Measurements from ENCODE around the gene HNRNPR. TPM values are rescaled to one million over a fixed set of nuclear protein-coding genes. Genes with fewer than 3 reads are reported as not detected.
"Not testable (repeated sequence)": the region's sequence is repeated elsewhere in the genome, so short reads cannot be mapped to it uniquely, and the experiment has no call there.

HNRNPR gene
- total RNA-seq, 2 donors from 2014 or later = 40.5 to 51.6 TPM

DNA sequence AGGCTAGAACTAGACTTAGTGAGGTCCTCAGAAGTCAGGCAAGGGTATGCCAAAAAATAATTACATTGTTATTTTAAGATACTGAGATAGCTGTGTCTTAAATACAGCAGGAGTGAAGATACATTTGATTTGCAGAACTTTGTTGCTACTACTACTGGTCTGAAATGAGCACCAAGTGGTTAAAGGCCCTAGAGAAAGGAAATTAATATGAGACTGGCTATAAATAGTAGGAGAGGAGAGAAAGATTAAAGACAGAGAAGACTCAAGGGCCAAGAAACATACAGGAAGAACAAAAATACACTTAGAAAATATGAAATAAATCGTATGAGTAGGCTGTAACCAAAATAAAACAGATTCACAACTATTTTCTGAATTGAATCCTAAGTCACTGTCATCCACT lies 21.3 kb downstream of the HNRNPR start:
- no peak for DNase-seq (ENCODE audit: low spot score)
- no peak overlapping the region for H3K27ac ChIP-seq
- H3K9me3 ChIP-seq = no peaks in the 10 kb centered on the region
- peaks cover 63% of the 10 kb centered on the region for H3K36me3 ChIP-seq
- TF ChIP-seq, protein P1, sequence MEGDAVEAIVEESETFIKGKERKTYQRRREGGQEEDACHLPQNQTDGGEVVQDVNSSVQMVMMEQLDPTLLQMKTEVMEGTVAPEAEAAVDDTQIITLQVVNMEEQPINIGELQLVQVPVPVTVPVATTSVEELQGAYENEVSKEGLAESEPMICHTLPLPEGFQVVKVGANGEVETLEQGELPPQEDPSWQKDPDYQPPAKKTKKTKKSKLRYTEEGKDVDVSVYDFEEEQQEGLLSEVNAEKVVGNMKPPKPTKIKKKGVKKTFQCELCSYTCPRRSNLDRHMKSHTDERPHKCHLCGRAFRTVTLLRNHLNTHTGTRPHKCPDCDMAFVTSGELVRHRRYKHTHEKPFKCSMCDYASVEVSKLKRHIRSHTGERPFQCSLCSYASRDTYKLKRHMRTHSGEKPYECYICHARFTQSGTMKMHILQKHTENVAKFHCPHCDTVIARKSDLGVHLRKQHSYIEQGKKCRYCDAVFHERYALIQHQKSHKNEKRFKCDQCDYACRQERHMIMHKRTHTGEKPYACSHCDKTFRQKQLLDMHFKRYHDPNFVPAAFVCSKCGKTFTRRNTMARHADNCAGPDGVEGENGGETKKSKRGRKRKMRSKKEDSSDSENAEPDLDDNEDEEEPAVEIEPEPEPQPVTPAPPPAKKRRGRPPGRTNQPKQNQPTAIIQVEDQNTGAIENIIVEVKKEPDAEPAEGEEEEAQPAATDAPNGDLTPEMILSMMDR (IDR thresholded peaks at IDR 0.05) = no peak
- H3K4me3 ChIP-seq = no peak overlapping the region
- no peaks in the 10 kb centered on the region for H3K4me1 ChIP-seq
- no peaks in the 10 kb centered on the region for H3K27me3 ChIP-seq

DNA sequence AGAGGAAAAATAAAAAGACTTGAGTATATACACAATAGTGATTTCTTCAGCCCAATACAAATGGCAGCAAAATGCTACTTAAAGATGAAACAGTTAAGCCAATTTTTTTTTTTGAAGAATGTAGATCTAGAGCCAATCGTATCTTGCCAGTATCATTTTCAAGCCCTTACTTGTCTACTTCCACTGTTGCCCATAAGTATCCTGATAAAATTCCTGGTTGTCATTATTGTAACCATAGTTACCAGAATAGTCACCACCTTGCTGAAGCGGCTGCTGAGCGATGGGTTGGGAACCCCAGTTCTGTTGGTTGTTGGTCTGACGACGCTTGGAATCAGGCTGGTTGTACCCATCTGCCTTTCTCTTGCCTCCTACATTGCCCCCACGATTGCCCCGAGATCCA lies 33.8 kb downstream of the HNRNPR start:
- DNase-seq (ENCODE audit: low spot score); H3K27ac ChIP-seq; H3K4me1 ChIP-seq; H3K9me3 ChIP-seq; H3K4me3 ChIP-seq; H3K27me3 ChIP-seq: not testable (repeated sequence)
- H3K36me3 ChIP-seq = peaks cover 48% of the 10 kb centered on the region

DNA sequence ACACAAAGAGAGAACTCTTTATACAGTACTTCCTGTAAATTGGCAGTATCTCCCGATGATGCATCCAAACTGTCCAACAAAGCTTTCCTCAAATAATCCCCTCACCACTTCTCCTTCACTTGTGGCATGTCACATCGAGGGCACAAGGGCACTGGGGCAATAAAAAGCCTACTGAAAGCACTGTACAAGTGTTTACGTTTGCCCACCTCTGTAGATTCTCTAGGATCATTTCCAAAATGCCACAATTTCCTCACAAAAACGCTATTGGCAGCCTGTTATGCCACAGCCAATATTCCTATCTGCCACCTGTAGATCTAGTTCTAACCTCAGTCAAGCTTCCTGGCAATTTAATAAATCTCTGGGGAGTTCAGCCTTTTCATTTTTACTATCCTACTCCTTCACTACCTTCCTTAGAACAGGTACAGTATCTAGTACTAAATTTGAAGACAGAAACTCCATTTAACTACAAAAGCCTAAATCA lies 39.9 kb downstream of the HNRNPR start:
- H3K27me3 ChIP-seq = no peaks in the 10 kb centered on the region
- DNase-seq (ENCODE audit: low spot score) = no peak
- no peaks in the 10 kb centered on the region for H3K9me3 ChIP-seq
- H3K36me3 ChIP-seq = peaks cover 32% of the 10 kb centered on the region
- TF ChIP-seq, protein P1 (IDR thresholded peaks at IDR 0.05) = no peak
- no peak overlapping the region for H3K27ac ChIP-seq
- H3K4me1 ChIP-seq = no peaks in the 10 kb centered on the region
- no peak overlapping the region for H3K4me3 ChIP-seq

DNA sequence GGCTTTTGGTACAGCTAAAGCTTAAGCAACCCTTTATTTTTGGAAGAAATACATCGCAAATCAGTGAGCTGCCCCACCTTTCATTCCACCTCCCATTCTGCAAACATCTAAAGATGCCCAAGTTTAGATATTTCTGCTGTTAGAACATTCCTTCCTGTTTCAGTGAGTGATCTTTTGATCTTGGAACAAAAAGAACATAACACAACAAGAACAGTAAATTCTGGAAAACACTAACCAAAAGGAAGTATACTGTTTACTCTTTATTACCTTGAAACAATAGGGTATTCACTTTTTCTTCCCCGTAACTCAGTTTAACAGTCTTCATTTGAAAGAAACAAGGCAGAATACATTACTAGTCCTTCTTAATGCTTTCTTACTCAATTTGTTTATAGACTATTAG lies 40.6 kb downstream of the HNRNPR start:
- Histone ChIP-seq H3K27ac (no peak overlapping the region), H3K36me3 (peaks cover 32% of the 10 kb centered on the region), H3K4me1 (no peaks in the 10 kb centered on the region), H3K9me3 (no peaks in the 10 kb centered on the region), H3K4me3 (no peak overlapping the region), H3K27me3 (no peaks in the 10 kb centered on the region)
- TF ChIP-seq, protein P1 (IDR thresholded peaks at IDR 0.05) = no peak
- no peak for DNase-seq (ENCODE audit: low spot score)

DNA sequence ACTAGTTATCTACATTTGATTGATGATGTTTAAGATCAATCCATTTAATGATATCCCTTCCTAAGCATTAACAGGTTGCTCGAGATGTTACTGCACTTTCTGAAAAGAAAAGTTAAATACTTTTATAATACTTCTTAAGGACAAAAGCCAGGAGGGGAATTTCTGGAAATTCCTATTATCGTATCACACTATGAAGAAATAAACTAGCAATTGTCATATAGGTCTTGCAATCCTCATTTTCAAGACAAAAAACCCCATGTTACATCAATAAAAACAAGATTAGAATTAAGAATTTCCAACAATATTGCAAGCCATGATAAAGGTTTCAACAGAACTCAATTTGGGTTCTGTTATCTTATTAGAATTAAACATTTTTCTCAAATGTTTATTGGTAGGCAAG lies 47.2 kb downstream of the HNRNPR start:
- TF ChIP-seq, protein P1 (IDR thresholded peaks at IDR 0.05) = no peak
- H3K4me3 ChIP-seq = no peak overlapping the region
- DNase-seq (ENCODE audit: low spot score) = no peak
- H3K27ac ChIP-seq = no peak overlapping the region
- H3K4me1 ChIP-seq = no peaks in the 10 kb centered on the region
- H3K36me3 ChIP-seq = peaks cover 27% of the 10 kb centered on the region
- H3K9me3 ChIP-seq = no peaks in the 10 kb centered on the region
- no peaks in the 10 kb centered on the region for H3K27me3 ChIP-seq

DNA sequence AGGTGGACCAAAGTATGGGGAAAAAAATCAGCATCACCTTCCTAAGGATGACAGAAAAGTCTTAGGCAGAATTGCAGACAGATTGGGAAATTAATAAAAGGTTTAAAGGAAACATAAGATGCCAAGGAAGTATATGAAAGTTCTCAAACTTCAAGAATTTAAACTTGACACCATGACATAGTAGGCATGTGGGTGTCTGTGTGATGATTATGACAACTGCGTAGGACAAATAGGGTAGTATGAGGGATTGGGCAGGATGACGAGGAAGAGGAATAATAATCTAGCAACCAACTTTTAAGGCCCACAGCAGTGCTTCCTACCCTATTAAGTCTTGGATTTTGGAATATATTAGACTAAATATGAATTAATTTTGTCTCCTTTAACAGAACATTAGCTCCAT lies 52.4 kb downstream of the HNRNPR start:
- Histone ChIP-seq H3K4me1 (no peaks in the 10 kb centered on the region), H3K9me3 (no peaks in the 10 kb centered on the region), H3K4me3 (no peak overlapping the region), H3K27ac (no peak overlapping the region), H3K27me3 (no peaks in the 10 kb centered on the region), H3K36me3 (no peaks in the 10 kb centered on the region)
- TF ChIP-seq, protein P1 (IDR thresholded peaks at IDR 0.05) = no peak
- no peak for DNase-seq (ENCODE audit: low spot score)

All from right atrium auricular region (tissue), 2 donors.